NT2/D1 (cell line): ENCODE data around the gene PDE7B.

ENCODE experiments used
- SUZ12 ChIP-seq: IDR thresholded peaks from 2 replicates; pipeline ENCODE4 v1.6.1; 2011; ENCODE audit not compliant: insufficient read length, insufficient read depth; ENCODE audit errors: extremely low read depth
- YY1 ChIP-seq: IDR thresholded peaks from 2 replicates; pipeline ENCODE4 v1.6.1; 2011; ENCODE audit not compliant: insufficient read length, insufficient read depth
- ZNF274 ChIP-seq: IDR thresholded peaks from 2 replicates; pipeline ENCODE4 v1.6.1; 2011; ENCODE audit warnings: mild to moderate bottlenecking, low read depth, low read length

GRCh38 chr6:136083540-136083939, 232.0 kb downstream of the PDE7B start:
- TF ChIP-seq SUZ12 (no peak), ZNF274 (no peak), YY1 (no peak)
